SHP77 (cell line): ENCODE measurements around the gene DEFB123.

Experiments
- DNase-seq, 2 experiments: peaks; one replicate each; lab custom pipeline; 2025; lab: John Stamatoyannopoulos, UW

DEFB123 gene

DNA sequence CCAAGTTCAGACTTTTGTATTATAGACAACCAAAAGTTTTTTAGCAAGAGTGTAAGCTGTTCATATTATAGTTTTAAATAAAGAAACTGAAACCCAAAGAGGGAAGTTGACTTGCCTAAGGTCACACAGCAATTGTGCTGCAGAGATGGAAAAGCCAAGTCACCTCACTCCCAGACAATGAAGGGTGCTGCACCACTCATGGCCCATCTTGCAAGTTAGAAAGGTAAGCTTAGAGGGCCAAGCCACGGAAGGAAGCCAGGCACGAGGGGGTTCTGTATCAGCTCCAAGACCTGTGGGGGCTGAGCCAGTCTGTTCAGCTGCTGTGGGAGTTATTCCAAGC, 33.6 kb downstream of the DEFB123 start:
- no peak for DNase-seq

- DNase-seq, result no peak
These were observed 34.5 kb downstream of the DEFB123 start, which contains the start of the genes DEFB124 and REM1 for GRCh38 chr20:31474758-31475427. TSS of gene DEFB124 (minus strand) at chr20:31475127. CDS start at chr20:31473013, 2,114 bp downstream. TSS of gene REM1 (plus strand) at chr20:31475288. CDS start at chr20:31476446, 1,158 bp downstream.

GRCh38 chr20:31475472-31476293, 35.3 kb downstream of the DEFB123 start:
- no peak for DNase-seq

- DNase-seq, result no peak
These were observed 35.8 kb downstream of the DEFB123 start for GRCh38 chr20:31476294-31476585.

DNA sequence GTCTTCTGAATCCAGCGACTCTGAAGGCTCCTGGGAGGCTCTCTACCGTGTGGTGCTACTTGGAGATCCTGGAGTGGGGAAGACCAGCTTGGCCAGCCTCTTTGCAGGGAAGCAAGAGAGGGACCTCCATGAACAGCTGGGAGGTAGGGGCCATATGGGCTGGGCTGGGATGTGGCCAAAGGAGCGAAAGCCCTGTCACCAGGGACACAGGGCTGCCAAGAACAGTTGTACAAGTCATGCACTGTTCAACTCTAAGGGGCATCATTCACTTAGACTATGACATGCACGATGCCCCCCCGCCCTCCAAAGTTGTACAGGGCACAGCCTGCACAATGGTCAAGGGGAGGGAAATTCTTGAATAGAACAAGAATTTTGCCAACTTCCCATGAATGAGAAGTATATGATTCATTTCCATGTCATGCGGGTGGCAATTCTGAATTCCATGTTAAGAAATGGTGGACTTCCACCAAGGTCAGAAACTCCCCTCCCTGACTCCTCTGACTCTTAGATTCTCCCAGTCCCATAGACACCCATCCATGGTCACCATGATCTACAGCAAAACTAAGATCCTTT, 36.3 kb downstream of the DEFB123 start:
- no peak for DNase-seq

DNA sequence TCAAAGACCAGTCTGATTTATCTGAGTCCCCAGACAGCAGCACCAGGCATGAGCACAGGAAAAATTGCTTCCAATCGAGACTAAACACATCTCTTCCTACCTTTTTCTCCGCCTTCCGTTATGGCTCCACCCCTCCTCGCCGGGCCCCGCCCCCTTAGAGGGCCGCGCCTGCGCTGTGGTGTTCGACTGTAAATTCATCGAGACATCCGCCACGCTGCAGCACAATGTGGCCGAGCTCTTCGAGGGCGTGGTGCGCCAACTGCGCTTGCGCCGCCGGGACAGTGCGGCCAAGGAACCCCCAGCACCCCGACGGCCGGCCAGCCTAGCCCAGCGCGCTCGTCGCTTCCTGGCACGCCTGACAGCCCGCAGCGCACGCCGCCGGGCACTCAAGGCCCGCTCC, 43.6 kb downstream of the DEFB123 start:
- DNase-seq, result no peak

GRCh38 chr20:31485450-31486339, 45.3 kb downstream of the DEFB123 start:
- no peak for DNase-seq

GRCh38 chr20:31488115-31488514, 47.7 kb downstream of the DEFB123 start:
- no peak for DNase-seq

DNA sequence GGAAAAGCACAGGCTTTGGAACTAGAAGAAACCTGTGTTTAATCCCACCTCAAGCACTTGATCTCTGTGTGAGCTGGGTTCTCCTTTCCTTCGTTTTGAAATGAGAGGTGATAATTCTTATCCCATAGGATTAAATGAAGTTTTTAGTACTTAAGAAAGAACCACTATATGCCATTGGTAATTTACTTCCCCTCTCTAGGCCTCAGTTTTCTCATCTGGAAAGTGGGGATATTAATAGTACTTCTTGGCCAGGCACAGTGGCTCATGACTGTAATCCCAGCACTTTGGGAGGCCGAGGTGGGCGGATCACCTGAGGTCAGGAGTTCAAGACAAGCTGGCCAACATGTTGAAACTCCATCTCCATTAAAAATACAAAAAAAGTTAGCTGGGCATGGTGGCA, 48.7 kb downstream of the DEFB123 start:
- DNase-seq, result no peak

- DNase-seq, result no peak
These were observed 50.3 kb downstream of the DEFB123 start for GRCh38 chr20:31490752-31491151.

DNA sequence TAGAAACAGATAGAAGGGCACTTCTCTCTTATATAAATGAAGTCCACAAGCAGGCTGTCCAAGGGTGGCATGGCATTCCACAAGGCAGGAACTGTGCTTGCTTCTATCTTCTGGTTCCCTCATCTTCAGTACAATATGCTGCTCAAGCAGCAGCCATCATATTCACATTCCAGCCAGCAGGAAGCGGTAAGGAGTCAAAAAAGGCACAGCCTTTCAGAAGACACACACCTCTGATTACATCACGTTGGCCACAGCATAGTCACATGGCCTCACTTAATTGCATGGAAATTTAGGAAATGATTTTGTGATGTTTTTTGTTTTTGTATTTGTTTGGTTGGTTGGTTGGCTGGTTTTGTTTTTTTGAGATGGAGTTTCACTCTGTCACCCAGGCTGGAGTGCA, 53.7 kb downstream of the DEFB123 start:
- DNase-seq, result peak in 1 of 2 experiments; percentile 11

GRCh38 chr20:31496761-31497295, 56.4 kb downstream of the DEFB123 start:
- DNase-seq, result no peak

GRCh38 chr20:31497838-31498540, 57.6 kb downstream of the DEFB123 start:
- no peak for DNase-seq
